Kidney (tissue), 14 donors: ENCODE measurements around the gene PRKCD. TPM values are rescaled to one million over a fixed set of nuclear protein-coding genes. Genes with fewer than 3 reads are reported as not detected.

ENCODE experiments used
- DNase-seq, 5 donors: peaks; one replicate each; pipeline ENCODE4 v3.0.0-alpha.2; 2013 to 2020
- FAIRE-seq: peaks from 2 replicates; lab custom pipeline; 2012; peaks lifted over from hg19 to GRCh38; lab: Jason Lieb, UNC
- H3K27ac ChIP-seq, 2 donors: one replicate each; pipeline ENCODE4 v1.7.0; 2013; ENCODE audit warnings: low read depth in 2 of 2, low read length in 2 of 2, inconsistent platforms in 1 of 2
- H3K27me3 ChIP-seq: one replicate; pipeline ENCODE4 v1.7.1; 2013; ENCODE audit warnings: low read length, inconsistent platforms; ENCODE audit not compliant: control insufficient read depth, insufficient read depth
- H3K36me3 ChIP-seq, 3 donors: one replicate each; pipeline versions ENCODE4 v1.7.0 to v1.7.1; 2013; ENCODE audit warnings: low read length in 3 of 3, control low read depth in 1 of 3, inconsistent platforms in 1 of 3; ENCODE audit not compliant: insufficient read depth in 3 of 3, control insufficient read depth in 2 of 3
- H3K4me1 ChIP-seq, 3 donors: one replicate each; pipeline versions ENCODE4 v1.7.0 to v1.7.1; 2013; ENCODE audit warnings: low read length in 3 of 3, inconsistent platforms in 1 of 3, low read depth in 1 of 3; ENCODE audit not compliant: control insufficient read depth in 2 of 3, insufficient read depth in 2 of 3
- H3K4me3 ChIP-seq, 3 donors: one replicate each; pipeline versions ENCODE4 v1.7.0 to v1.8.1; 2013; ENCODE audit warnings: low read length in 3 of 3, control low read depth in 1 of 3, inconsistent platforms in 1 of 3
- H3K9ac ChIP-seq, 3 donors: one replicate each; pipeline versions ENCODE4 v1.7.0 to v1.7.1; 2013; ENCODE audit warnings: low read length in 3 of 3, control low read depth in 1 of 3, inconsistent platforms in 1 of 3
- H3K9me3 ChIP-seq, 3 donors: one replicate each; pipeline versions ENCODE4 v1.7.0 to v1.7.1; 2013; ENCODE audit warnings: low read length in 3 of 3, control low read depth in 1 of 3, inconsistent platforms in 1 of 3; ENCODE audit not compliant: control insufficient read depth in 2 of 3, insufficient read depth in 1 of 3
- CTCF ChIP-seq: IDR thresholded peaks from 3 replicates; pipeline ENCODE4 v1.5.1; 2012; ENCODE audit warnings: mild to moderate bottlenecking, moderate library complexity, borderline replicate concordance; ENCODE audit not compliant: insufficient read depth; ENCODE audit errors: extremely low read depth
- intact Hi-C: fragments of 100-400 bp; cut with DNase I; formaldehyde crosslinking; loops from one replicate; pipeline ENCODE4 v1.11.1; 2022
- polyA plus RNA-seq: library from polyadenylated mRNA; stranded (reverse); fragments of 350-450 nt; fragmentation: Illumina TruSeq; extraction: RNeasy Lipid Tissue Mini Kit (QIAGEN cat#74804); gene quantifications from one replicate; pipeline ENCODE4 v1.2.3, GENCODE V29; 2014; ENCODE audit warnings: low read depth, low replicate concordance; ENCODE audit not compliant: insufficient read depth
- total RNA-seq: library from RNA; stranded (reverse); fragmentation: NEBNext Ultra II Directional; extraction: Animal tissue kit (Norgen Biotek cat#: 25700); gene quantifications from one replicate; pipeline ENCODE4 v1.2.1, GENCODE V29; 2021
- donor health status: control.
- donor health status: control.
- donor health status: control.
- donor health status: control.
- donor health status: control.
- donor health status: DM: yes; HTN: yes; CAD: no.
- donor health status: Normal renal cell carcinoma (clear cell type).

The PRKCD gene
- total and polyA plus RNA-seq, 2 donors from 2014 or later, result 26.6 to 29.1 TPM

- Histone ChIP-seq H3K4me1 (peaks cover 5 to 17% (median 11%) of the 10 kb centered on the region in 3 donors), H3K27ac (peak overlapping the region in 1 of 2 donors; percentile 33), H3K36me3 (no peaks in the 10 kb centered on the region), H3K27me3 (no peaks in the 10 kb centered on the region), H3K9me3 (no peaks in the 10 kb centered on the region), H3K9ac (no peak overlapping the region), H3K4me3 (no peak overlapping the region)
- intact Hi-C loops, result loop anchor here (10.0 kb wide), 1 partner anchor 60 kb away; no protein-coding TSS in a partner anchor
- peak; percentile 79 for TF ChIP-seq CTCF
- FAIRE-seq (no peak), DNase-seq (peak; percentile 76 to 86 (median 81))
Measured at GRCh38 chr3:53134631-53135232, 26.3 kb upstream of the PRKCD start.

GRCh38 chr3:53137221-53137620, 23.8 kb upstream of the PRKCD start:
- H3K4me1 ChIP-seq, result peaks cover 0 to 9% (median 9%) of the 10 kb centered on the region in 3 donors
- DNase-seq (no peak), FAIRE-seq (no peak)
- H3K9ac ChIP-seq, result no peak overlapping the region
- intact Hi-C loops, result loop anchor here (10.0 kb wide), 1 partner anchor 58 kb away; no protein-coding TSS in a partner anchor
- H3K27me3 ChIP-seq, result no peaks in the 10 kb centered on the region
- H3K9me3 ChIP-seq, result no peaks in the 10 kb centered on the region
- no peak overlapping the region for H3K27ac ChIP-seq
- no peak for TF ChIP-seq CTCF
- H3K4me3 ChIP-seq, result no peak overlapping the region
- H3K36me3 ChIP-seq, result no peaks in the 10 kb centered on the region

DNA sequence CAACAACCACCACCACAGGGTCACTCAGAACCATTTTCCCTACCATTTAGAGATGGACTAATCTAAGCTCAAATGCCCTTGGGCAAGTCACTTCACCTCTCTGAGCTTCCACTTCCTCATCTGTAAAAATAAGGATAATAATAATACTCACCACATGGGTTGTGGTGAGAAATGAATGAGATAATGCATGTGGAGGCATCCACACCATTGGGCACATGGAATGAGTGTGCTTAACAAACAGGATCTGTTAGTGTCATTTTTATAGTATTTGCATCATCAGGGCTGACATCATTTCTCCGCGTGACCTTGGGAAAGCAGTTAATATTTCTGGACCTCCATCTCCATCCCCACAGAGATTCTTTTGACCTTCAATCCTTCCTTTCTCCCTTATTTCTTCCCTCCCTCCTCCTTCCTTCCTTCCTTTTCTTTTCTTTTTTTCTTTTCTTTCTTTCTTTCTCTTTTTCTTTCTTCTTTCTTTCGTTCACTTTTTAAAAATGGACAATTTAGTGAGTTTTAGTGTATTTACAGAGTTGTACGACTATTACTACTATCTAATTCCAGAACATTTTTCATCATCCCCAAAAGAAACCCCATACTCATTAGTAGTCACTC, 23.1 kb upstream of the PRKCD start:
- TF ChIP-seq CTCF, result no peak
- Histone ChIP-seq H3K4me1 (peaks cover 0 to 9% (median 9%) of the 10 kb centered on the region in 3 donors), H3K36me3 (no peaks in the 10 kb centered on the region), H3K27ac (no peak overlapping the region), H3K9me3 (no peaks in the 10 kb centered on the region), H3K27me3 (no peaks in the 10 kb centered on the region), H3K4me3 (no peak overlapping the region), H3K9ac (no peak overlapping the region)
- intact Hi-C loops, result loop anchor here (10.0 kb wide), 1 partner anchor 57 kb away; no protein-coding TSS in a partner anchor
- no peak for DNase-seq
- no peak for FAIRE-seq
